GM12878 (cell line): ENCODE measurements around the gene PPP5C.

Experiments
- CHD4 ChIP-seq: fragments of 200-600 bp; sonication (generic); IDR thresholded peaks from 2 replicates; pipeline ENCODE4 v1.6.1; 2016; ENCODE audit warnings: mild to moderate bottlenecking
- NBN ChIP-seq: fragments of 450-650 bp; IDR thresholded peaks from 2 replicates; pipeline ENCODE4 v1.6.1; 2016
- POLR2A ChIP-seq: IDR thresholded peaks from 2 replicates; pipeline ENCODE4 v1.6.1; 2011; ENCODE audit warnings: low read depth, mild to moderate bottlenecking, low read length
- POLR2AphosphoS5 ChIP-seq: IDR thresholded peaks from 2 replicates; pipeline ENCODE4 v1.6.1; 2011; ENCODE audit warnings: mild to moderate bottlenecking, low read length, inconsistent platforms
- SPI1 ChIP-seq: IDR thresholded peaks from 2 replicates; pipeline ENCODE4 v1.6.1; 2011; ENCODE audit warnings: low read depth, mild to moderate bottlenecking, low read length, moderate library complexity, borderline replicate concordance; ENCODE audit not compliant: insufficient read depth
- SUZ12 ChIP-seq: fragments of 200-600 bp; sonication (generic); IDR thresholded peaks from one replicate; pipeline ENCODE4 v1.6.1; 2018; ENCODE audit warnings: antibody characterized with exemption, mild to moderate bottlenecking; ENCODE audit not compliant: unreplicated experiment
- TAF1 ChIP-seq: IDR thresholded peaks from 2 replicates; pipeline ENCODE4 v1.6.1; 2011; ENCODE audit warnings: mild to moderate bottlenecking, low read depth, low read length, borderline replicate concordance
- TBL1XR1 ChIP-seq: IDR thresholded peaks from 2 replicates; pipeline ENCODE4 v1.6.1; 2012; ENCODE audit warnings: low read depth, low read length, improper control_type of control experiment
- TCF3 ChIP-seq: IDR thresholded peaks from 2 replicates; pipeline ENCODE4 v1.6.1; 2012; ENCODE audit warnings: low read depth, mild to moderate bottlenecking, low read length, borderline replicate concordance; ENCODE audit not compliant: insufficient read depth
- TF ChIP-seq, protein P1 (sequence below): IDR thresholded peaks from 2 replicates; pipeline ENCODE4 v1.6.1; 2012; ENCODE audit warnings: low read depth, low read length, improper control_type of control experiment
- TF ChIP-seq, protein P2 (sequence below), 3 experiments: IDR thresholded peaks in 2 of 3; conservative IDR thresholded peaks in 1 of 3; 2 replicates each; pipeline ENCODE4 v1.5.1; 2011; ENCODE audit warnings: low read depth in 3 of 3, low read length in 3 of 3, mild to moderate bottlenecking in 3 of 3, control low read depth in 2 of 3, moderate library complexity in 2 of 3, inconsistent platforms in 1 of 3, mixed read lengths in 1 of 3; ENCODE audit not compliant: control insufficient read depth in 2 of 3, insufficient read depth in 1 of 3; ENCODE audit errors: extremely low read depth in 1 of 3
- TF ChIP-seq, protein P3 (sequence below): fragments of 450-650 bp; formaldehyde crosslinking; IDR thresholded peaks from 2 replicates; pipeline ENCODE4 v1.4.0; 2020; ENCODE audit warnings: mild to moderate bottlenecking, moderate library complexity
- TF ChIP-seq, protein P4 (sequence below): fragments of 450-650 bp; IDR thresholded peaks from 2 replicates; pipeline ENCODE4 v1.6.1; 2017; ENCODE audit warnings: borderline replicate concordance
- TF ChIP-seq, protein P5 (sequence below): fragments of 450-650 bp; IDR thresholded peaks from 2 replicates; pipeline ENCODE4 v1.6.1; 2016; ENCODE audit warnings: mild to moderate bottlenecking

DNA sequence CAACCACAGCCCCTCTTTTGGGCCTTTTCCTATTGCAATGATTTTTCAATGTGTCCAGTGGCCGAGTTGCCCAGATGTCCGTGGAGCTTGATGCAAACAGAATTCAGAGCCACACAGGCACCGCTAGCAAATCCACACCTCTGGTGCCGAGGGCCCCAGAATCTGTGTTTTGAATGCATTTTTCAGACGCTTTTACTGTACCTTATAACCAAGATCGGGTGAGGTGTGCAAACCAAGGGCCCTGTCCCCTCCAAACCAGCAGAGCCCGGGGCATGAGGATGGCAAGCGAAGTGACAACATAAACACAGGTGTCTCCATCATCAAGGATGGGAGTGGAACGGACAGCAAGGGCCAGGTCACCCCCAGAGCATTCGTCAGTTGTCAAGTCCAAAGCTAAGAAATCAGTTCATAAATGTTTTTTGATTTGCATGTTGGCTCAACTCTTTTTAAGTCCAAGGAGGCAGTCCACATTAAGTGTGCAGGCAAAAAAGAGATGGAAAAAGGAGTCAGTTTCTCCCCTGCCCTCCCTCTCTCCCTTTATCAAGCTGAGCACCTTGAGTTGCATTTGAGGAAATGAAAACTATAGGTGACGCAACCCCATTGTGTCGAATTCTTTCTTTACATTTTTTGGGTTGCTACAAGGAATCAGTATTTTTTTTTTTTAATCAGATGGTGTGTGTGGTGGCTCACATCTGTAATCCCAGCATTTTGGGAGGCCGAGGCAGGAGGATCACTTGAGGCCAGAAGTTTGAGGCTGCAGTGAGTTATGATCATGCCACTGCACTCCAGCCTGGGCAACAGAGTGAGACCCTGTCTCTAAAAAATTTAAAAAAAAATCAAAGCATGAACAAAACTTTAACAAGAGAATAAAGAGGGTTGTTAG, 63.6 kb downstream of the PPP5C start:
- TF ChIP-seq, protein P1, sequence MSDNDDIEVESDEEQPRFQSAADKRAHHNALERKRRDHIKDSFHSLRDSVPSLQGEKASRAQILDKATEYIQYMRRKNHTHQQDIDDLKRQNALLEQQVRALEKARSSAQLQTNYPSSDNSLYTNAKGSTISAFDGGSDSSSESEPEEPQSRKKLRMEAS = no peak
- TF ChIP-seq, protein P2, sequence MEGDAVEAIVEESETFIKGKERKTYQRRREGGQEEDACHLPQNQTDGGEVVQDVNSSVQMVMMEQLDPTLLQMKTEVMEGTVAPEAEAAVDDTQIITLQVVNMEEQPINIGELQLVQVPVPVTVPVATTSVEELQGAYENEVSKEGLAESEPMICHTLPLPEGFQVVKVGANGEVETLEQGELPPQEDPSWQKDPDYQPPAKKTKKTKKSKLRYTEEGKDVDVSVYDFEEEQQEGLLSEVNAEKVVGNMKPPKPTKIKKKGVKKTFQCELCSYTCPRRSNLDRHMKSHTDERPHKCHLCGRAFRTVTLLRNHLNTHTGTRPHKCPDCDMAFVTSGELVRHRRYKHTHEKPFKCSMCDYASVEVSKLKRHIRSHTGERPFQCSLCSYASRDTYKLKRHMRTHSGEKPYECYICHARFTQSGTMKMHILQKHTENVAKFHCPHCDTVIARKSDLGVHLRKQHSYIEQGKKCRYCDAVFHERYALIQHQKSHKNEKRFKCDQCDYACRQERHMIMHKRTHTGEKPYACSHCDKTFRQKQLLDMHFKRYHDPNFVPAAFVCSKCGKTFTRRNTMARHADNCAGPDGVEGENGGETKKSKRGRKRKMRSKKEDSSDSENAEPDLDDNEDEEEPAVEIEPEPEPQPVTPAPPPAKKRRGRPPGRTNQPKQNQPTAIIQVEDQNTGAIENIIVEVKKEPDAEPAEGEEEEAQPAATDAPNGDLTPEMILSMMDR (IDR thresholded peaks at IDR 0.05 in 2 of 3, conservative IDR thresholded peaks at IDR 0.05 in 1 of 3; ENCODE audit: control insufficient read depth in 2 of 3, extremely low read depth in 1 of 3, insufficient read depth in 1 of 3, low read depth in 3 of 3, low read length in 3 of 3) = no peak
- TF ChIP-seq, protein P3, sequence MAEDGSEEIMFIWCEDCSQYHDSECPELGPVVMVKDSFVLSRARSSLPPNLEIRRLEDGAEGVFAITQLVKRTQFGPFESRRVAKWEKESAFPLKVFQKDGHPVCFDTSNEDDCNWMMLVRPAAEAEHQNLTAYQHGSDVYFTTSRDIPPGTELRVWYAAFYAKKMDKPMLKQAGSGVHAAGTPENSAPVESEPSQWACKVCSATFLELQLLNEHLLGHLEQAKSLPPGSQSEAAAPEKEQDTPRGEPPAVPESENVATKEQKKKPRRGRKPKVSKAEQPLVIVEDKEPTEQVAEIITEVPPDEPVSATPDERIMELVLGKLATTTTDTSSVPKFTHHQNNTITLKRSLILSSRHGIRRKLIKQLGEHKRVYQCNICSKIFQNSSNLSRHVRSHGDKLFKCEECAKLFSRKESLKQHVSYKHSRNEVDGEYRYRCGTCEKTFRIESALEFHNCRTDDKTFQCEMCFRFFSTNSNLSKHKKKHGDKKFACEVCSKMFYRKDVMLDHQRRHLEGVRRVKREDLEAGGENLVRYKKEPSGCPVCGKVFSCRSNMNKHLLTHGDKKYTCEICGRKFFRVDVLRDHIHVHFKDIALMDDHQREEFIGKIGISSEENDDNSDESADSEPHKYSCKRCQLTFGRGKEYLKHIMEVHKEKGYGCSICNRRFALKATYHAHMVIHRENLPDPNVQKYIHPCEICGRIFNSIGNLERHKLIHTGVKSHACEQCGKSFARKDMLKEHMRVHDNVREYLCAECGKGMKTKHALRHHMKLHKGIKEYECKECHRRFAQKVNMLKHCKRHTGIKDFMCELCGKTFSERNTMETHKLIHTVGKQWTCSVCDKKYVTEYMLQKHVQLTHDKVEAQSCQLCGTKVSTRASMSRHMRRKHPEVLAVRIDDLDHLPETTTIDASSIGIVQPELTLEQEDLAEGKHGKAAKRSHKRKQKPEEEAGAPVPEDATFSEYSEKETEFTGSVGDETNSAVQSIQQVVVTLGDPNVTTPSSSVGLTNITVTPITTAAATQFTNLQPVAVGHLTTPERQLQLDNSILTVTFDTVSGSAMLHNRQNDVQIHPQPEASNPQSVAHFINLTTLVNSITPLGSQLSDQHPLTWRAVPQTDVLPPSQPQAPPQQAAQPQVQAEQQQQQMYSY = no peak
- TF ChIP-seq TCF3 (no peak), TBL1XR1 (no peak), NBN (no peak), SUZ12 (no peak), TAF1 (no peak), POLR2A (no peak), SPI1 (no peak), CHD4 (no peak), POLR2AphosphoS5 (no peak)
- TF ChIP-seq, protein P4, sequence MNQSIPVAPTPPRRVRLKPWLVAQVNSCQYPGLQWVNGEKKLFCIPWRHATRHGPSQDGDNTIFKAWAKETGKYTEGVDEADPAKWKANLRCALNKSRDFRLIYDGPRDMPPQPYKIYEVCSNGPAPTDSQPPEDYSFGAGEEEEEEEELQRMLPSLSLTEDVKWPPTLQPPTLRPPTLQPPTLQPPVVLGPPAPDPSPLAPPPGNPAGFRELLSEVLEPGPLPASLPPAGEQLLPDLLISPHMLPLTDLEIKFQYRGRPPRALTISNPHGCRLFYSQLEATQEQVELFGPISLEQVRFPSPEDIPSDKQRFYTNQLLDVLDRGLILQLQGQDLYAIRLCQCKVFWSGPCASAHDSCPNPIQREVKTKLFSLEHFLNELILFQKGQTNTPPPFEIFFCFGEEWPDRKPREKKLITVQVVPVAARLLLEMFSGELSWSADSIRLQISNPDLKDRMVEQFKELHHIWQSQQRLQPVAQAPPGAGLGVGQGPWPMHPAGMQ = no peak
- TF ChIP-seq, protein P5, sequence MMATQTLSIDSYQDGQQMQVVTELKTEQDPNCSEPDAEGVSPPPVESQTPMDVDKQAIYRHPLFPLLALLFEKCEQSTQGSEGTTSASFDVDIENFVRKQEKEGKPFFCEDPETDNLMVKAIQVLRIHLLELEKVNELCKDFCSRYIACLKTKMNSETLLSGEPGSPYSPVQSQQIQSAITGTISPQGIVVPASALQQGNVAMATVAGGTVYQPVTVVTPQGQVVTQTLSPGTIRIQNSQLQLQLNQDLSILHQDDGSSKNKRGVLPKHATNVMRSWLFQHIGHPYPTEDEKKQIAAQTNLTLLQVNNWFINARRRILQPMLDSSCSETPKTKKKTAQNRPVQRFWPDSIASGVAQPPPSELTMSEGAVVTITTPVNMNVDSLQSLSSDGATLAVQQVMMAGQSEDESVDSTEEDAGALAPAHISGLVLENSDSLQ = no peak
